ENCODE measurements around the gene CCDC121.

CCDC121 gene

DNA sequence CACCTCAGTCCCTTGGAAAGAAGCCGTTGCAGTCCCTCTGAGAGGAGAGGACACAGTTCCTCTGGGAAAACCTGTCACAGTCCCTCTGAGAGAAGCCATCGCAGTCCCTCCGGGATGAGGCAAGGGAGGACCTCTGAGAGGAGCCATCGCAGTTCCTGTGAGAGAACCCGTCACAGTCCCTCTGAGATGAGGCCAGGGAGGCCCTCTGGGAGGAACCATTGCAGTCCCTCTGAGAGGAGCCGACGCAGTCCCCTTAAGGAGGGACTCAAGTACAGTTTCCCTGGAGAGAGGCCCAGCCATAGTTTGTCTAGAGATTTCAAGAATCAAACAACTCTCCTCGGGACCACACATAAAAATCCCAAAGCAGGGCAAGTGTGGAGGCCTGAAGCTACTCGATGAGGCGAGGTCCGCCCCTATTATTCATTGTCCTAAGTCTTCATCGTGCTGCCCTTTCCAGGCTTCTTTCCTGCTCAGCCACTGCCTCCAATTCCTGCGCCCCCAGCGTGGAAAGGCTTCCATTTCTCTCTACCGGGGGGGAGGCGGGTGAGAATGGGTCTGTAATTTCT, 46.6 kb downstream of the CCDC121 start:
- peak overlapping the region; percentile 81 for H3K4me3 ChIP-seq (replicated peaks; ENCODE audit: low read depth, low read length)
- peak; percentile 6 for DNase-seq (ENCODE audit: low read depth)
- TF ChIP-seq, protein P1, sequence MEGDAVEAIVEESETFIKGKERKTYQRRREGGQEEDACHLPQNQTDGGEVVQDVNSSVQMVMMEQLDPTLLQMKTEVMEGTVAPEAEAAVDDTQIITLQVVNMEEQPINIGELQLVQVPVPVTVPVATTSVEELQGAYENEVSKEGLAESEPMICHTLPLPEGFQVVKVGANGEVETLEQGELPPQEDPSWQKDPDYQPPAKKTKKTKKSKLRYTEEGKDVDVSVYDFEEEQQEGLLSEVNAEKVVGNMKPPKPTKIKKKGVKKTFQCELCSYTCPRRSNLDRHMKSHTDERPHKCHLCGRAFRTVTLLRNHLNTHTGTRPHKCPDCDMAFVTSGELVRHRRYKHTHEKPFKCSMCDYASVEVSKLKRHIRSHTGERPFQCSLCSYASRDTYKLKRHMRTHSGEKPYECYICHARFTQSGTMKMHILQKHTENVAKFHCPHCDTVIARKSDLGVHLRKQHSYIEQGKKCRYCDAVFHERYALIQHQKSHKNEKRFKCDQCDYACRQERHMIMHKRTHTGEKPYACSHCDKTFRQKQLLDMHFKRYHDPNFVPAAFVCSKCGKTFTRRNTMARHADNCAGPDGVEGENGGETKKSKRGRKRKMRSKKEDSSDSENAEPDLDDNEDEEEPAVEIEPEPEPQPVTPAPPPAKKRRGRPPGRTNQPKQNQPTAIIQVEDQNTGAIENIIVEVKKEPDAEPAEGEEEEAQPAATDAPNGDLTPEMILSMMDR (IDR thresholded peaks at IDR 0.05; ENCODE audit: low read length, missing control alignments), result no peak

DNA sequence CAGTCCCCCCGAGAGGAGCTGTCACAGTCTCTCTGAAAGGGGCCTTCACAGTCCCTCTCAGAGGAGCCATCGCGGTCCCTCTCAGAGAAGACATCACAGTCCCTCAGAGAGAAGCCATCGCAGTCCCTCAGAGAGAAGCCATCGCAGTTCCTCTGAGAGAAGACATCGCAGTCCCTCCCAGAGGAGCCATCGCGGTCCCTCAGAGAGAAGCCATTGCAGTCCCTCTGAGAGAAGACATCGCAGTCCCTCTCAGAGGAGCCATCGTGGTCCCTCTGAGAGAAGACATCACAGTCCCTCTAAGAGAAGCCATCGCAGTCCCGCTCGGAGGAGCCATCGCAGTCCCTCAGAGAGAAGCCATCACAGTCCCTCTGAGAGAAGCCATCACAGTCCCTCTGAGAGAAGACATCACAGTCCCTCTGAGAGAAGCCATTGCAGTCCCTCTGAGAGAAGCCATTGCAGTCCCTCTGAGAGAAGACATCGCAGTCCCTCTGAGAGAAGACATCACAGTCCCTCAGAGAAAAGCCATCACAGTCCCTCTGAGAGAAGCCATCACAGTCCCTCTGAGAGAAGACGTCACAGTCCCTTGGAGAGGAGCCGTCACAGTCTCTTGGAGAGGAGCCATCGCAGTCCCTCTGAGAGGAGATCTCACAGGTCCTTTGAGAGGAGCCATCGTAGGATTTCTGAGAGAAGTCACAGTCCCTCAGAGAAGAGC, 47.2 kb downstream of the CCDC121 start:
- no peak overlapping the region for H3K4me3 ChIP-seq (replicated peaks; ENCODE audit: low read depth, low read length)
- TF ChIP-seq, protein P1 (IDR thresholded peaks at IDR 0.05; ENCODE audit: low read length, missing control alignments), result no peak
- DNase-seq (ENCODE audit: low read depth), result no peak

All from fibroblast of pulmonary artery (primary cell).